ENCODE results near the gene ENDOU.

DNA sequence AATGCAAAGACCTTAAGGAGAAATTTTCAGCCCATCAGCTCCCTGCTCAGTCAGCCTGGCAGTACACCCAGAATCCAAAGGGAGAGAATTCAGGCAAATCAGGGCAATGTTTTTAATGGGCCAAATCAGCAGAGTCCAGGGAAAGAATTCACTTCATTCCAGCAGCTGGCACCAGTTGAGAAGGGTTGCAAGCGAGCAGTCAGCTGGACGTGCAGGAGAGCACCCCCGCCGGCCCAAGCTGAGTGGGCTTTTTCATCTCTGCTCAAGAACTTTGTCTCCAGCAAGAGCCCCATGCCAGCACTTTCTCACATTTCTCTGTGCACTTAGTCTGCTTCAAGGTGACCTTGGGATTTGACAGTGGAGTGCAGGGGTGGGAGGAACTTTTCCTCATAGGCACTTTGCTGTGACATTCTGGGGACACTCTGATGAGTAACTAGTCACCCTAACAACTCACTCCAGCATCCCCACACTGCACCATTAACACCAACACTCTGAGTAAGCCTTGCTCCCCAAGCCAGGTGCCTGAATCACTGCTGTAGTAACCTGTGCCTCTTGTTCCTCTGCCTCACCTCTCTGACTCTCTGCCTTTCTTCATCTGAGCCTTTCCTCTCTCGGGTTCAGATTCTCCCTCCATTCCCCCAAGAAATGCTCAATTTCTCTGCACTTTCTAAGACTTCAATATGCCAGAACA lies 2.2 kb downstream of the ENDOU start:
- TF ChIP-seq POLR2A (IDR thresholded peaks at IDR 0.05; ENCODE audit: low read length) (no peak), POLR2AphosphoS2 (conservative IDR thresholded peaks at IDR 0.05; ENCODE audit: low read length) (no peak), CBX8 (IDR thresholded peaks at IDR 0.05) (no peak), EP300 (IDR thresholded peaks at IDR 0.05) (no peak), RFX5 (IDR thresholded peaks at IDR 0.05) (no peak), RAD21 (conservative IDR thresholded peaks at IDR 0.05 in 1 of 2, IDR thresholded peaks at IDR 0.05 in 1 of 2) (no peak), CEBPB (IDR thresholded peaks at IDR 0.05) (no peak), MAFK (IDR thresholded peaks at IDR 0.05; ENCODE audit: partially characterized antibody) (no peak)
- TF ChIP-seq, protein P1, sequence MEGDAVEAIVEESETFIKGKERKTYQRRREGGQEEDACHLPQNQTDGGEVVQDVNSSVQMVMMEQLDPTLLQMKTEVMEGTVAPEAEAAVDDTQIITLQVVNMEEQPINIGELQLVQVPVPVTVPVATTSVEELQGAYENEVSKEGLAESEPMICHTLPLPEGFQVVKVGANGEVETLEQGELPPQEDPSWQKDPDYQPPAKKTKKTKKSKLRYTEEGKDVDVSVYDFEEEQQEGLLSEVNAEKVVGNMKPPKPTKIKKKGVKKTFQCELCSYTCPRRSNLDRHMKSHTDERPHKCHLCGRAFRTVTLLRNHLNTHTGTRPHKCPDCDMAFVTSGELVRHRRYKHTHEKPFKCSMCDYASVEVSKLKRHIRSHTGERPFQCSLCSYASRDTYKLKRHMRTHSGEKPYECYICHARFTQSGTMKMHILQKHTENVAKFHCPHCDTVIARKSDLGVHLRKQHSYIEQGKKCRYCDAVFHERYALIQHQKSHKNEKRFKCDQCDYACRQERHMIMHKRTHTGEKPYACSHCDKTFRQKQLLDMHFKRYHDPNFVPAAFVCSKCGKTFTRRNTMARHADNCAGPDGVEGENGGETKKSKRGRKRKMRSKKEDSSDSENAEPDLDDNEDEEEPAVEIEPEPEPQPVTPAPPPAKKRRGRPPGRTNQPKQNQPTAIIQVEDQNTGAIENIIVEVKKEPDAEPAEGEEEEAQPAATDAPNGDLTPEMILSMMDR (IDR thresholded peaks at IDR 0.05) = no peak
- TF ChIP-seq, protein P2, sequence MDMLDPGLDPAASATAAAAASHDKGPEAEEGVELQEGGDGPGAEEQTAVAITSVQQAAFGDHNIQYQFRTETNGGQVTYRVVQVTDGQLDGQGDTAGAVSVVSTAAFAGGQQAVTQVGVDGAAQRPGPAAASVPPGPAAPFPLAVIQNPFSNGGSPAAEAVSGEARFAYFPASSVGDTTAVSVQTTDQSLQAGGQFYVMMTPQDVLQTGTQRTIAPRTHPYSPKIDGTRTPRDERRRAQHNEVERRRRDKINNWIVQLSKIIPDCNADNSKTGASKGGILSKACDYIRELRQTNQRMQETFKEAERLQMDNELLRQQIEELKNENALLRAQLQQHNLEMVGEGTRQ (IDR thresholded peaks at IDR 0.05) = no peak

Data from A549 (cell line).